RWPE2 (cell line): ENCODE results near the gene CIBAR2.

Source experiments
- ATAC-seq: fragments of 200-7000 bp; cut with Tn5 transposase; 3 replicates; pipeline ENCODE4 v1.9.1; 2021; ENCODE audit warnings: low read depth
- DNase-seq: peaks from one replicate; pipeline ENCODE4 v3.0.0-alpha.2; 2020; ENCODE audit warnings: low spot score
- H3K27ac ChIP-seq: fragments of 450-650 bp; 2 replicates; pipeline ENCODE4 v1.5.1; 2017; ENCODE audit warnings: mild to moderate bottlenecking; ENCODE audit not compliant: poor library complexity, severe bottlenecking
- H3K27me3 ChIP-seq: fragments of 250-450 bp; sonication (Bioruptor Pico); 2 replicates; pipeline ENCODE4 v1.5.1; 2021; ENCODE audit warnings: mild to moderate bottlenecking, moderate library complexity; ENCODE audit not compliant: insufficient read depth, poor library complexity, severe bottlenecking
- H3K36me3 ChIP-seq: fragments of 250-450 bp; sonication (Bioruptor Pico); 2 replicates; pipeline ENCODE4 v1.5.1; 2020; ENCODE audit warnings: low read depth, mild to moderate bottlenecking, moderate library complexity
- H3K4me1 ChIP-seq: fragments of 250-450 bp; sonication (Bioruptor Pico); 2 replicates; pipeline ENCODE4 v1.5.1; 2021; ENCODE audit warnings: mild to moderate bottlenecking, moderate library complexity; ENCODE audit not compliant: insufficient read depth, poor library complexity, severe bottlenecking
- H3K4me3 ChIP-seq: fragments of 250-450 bp; sonication (Bioruptor Pico); 2 replicates; pipeline ENCODE4 v1.5.1; 2021; ENCODE audit warnings: mild to moderate bottlenecking, moderate library complexity; ENCODE audit not compliant: severe bottlenecking
- H3K9me3 ChIP-seq: fragments of 250-450 bp; sonication (Bioruptor Pico); 2 replicates; pipeline ENCODE4 v1.5.1; 2021; ENCODE audit warnings: mild to moderate bottlenecking, moderate library complexity; ENCODE audit not compliant: severe bottlenecking
- CTCF ChIP-seq: fragments of 450-650 bp; IDR thresholded peaks from one replicate; pipeline ENCODE4 v1.5.1; 2017; ENCODE audit warnings: mild to moderate bottlenecking, moderate library complexity; ENCODE audit not compliant: poor library complexity, severe bottlenecking

CIBAR2 gene

DNA sequence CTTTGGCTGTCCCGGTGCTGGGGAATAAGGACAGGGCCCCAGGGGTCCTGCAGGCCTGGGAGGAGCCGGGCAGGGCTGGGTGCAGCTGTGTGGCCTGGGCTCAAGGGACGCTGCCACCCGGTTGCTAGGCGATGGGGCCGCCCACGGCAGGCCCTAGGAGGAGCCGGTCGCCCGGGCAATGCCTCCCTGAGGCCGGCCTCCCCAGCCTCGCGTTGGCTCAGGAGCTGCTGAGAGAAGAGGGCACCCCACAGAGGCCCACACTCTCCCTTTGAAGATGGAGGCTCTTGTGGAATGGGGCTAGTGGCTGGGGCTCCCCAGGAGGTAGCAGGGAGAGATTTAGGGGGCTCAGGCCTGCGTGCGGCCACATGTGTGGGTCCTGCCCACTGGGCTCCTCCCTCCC lies at the start of gene CIBAR2:
Gene CIBAR2 (minus strand): TSS at position 109 of the 400 bp plus-strand sequence. CDS start 120 bp downstream, outside the sequence.
- Histone ChIP-seq H3K27ac (no peak within 1 kb of the TSS), H3K27me3 (no peaks in the 10 kb centered on the region), H3K36me3 (no peaks in the 10 kb centered on the region), H3K9me3 (no peaks in the 10 kb centered on the region), H3K4me1 (peaks cover 3% of the 10 kb centered on the region), H3K4me3 (no peak within 1 kb of the TSS)
- DNase-seq (no peak), ATAC-seq (no peak)
- TF ChIP-seq CTCF: no peak

- Histone ChIP-seq H3K9me3 (no peaks in the 10 kb centered on the region), H3K27me3 (no peaks in the 10 kb centered on the region), H3K36me3 (no peaks in the 10 kb centered on the region), H3K4me1 (no peaks in the 10 kb centered on the region), H3K27ac (no peak overlapping the region), H3K4me3 (no peak overlapping the region)
- DNase-seq: no peak
- ATAC-seq: no peak
- no peak for TF ChIP-seq CTCF
Measured at GRCh38 chr16:85159179-85159980, 47.1 kb upstream of the CIBAR2 start.

DNA sequence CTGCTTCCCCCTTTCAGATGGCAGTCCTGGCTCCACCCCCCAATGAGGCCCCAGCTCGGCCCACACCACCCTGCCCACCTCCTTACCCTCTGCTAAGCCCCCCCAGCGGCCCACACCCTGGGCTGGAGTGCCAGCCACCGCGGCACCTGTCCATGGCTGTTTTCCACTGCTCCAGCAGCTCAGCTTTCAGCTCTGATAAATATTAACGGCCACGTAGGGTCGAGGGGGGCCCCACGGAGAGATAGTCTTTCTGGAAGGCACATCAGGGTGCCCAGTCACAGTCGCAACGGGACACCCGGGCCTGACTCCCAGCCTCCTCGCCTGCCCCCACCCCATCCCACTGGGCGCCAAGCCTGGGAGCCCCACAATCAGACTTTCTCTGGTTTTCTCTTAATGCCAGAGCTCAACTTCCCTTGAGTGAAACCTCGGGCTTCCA lies 46.5 kb upstream of the CIBAR2 start:
- Histone ChIP-seq H3K4me1 (no peaks in the 10 kb centered on the region), H3K4me3 (no peak overlapping the region), H3K36me3 (no peaks in the 10 kb centered on the region), H3K9me3 (no peaks in the 10 kb centered on the region), H3K27ac (no peak overlapping the region), H3K27me3 (no peaks in the 10 kb centered on the region)
- ATAC-seq (no peak), DNase-seq (no peak)
- no peak for TF ChIP-seq CTCF

- H3K4me1 ChIP-seq: peaks cover 2% of the 10 kb centered on the region
- no peaks in the 10 kb centered on the region for H3K36me3 ChIP-seq
- no peak for TF ChIP-seq CTCF
- ATAC-seq (no peak), DNase-seq (no peak)
- no peaks in the 10 kb centered on the region for H3K9me3 ChIP-seq
- H3K27me3 ChIP-seq: no peaks in the 10 kb centered on the region
- no peak overlapping the region for H3K27ac ChIP-seq
- no peak overlapping the region for H3K4me3 ChIP-seq
Measured at GRCh38 chr16:85157813-85158742, 45.8 kb upstream of the CIBAR2 start.
